DMS79 treated with DMSO at 0.1 percent for 48 hours (cell line): ENCODE results near the gene RFXAP.

Source experiments
- DNase-seq: peaks from one replicate; lab custom pipeline; 2025; lab: John Stamatoyannopoulos, UW

The RFXAP gene

DNA sequence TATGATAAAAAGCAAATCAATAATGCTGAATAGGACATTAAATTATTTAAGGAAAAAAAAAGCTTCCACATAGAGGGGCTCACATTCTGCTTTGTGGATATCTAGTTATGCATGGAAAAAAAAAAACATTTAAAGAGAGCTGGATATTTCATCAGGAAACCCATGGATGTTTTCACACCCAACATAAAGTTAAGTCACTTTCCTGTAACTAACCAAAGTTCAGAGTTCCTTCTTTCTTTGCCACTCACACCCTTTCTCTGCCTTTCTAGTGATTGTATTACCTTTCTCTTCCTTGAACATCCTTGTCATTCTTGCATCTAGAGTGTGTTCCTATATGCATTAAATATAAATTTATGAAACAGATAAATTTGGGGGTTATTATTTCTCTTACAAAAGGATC lies 47.2 kb downstream of the RFXAP start:
- DNase-seq = no peak

- no peak for DNase-seq
These were observed 51.1 kb downstream of the RFXAP start for GRCh38 chr13:36870050-36870692.

GRCh38 chr13:36872621-36873020 lies 53.6 kb downstream of the RFXAP start:
- DNase-seq = no peak

DNA sequence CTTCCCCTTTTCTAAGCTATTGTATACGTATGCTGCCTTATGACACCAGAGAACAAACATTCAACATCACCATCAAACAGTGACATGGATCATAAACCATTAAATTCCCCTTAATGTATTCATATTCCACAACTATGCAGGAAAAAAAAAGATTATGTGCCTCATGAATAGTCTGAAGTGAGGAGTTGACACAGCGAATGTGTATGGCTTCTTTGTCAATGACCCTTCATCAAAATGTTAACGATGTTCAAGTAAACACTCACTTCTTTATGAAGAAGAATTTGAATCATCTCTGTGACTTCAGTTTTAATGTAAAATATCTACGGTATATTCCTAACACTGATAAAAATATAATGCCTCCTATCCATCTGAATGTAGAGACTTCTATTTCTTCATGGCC lies 56.4 kb downstream of the RFXAP start:
- no peak for DNase-seq

DNA sequence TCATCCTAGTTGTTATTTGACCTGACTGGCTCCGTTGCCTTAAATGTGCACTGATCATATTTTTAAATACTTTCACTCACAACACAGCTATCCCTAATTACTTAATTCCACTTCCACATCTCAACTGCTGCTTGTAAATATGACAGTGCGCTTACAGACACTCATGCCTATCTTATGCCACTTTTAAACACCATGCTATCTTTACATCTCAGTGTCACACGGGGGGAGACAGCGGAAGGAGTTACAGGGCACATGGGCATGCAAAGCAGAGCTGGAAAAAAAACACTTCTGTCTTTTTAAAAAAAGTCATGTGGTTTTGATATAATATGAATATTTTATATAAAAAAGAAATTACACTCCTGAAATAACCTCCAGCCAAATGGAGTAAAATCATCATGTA lies 56.9 kb downstream of the RFXAP start:
- DNase-seq = no peak
